Fibroblast of the aortic adventitia (primary cell): Measurements from ENCODE around the gene ACP7. TPM values are rescaled to one million over a fixed set of nuclear protein-coding genes. Genes with fewer than 3 reads are reported as not detected.
A peak's percentile ranks its signal among the peaks of the same experiment; 100 is the strongest.

Experiments used
- DNase-seq: peaks from one replicate; pipeline ENCODE4 v3.0.0-alpha.2; 2010; ENCODE audit warnings: low read depth
- H3K4me3 ChIP-seq: 2 replicates; pipeline ENCODE4 v1.5.1; 2011; ENCODE audit warnings: low read depth, mild to moderate bottlenecking, control low read depth, low read length, moderate library complexity
- CTCF ChIP-seq: IDR thresholded peaks from 2 replicates; pipeline ENCODE4 v1.5.1; 2011; ENCODE audit warnings: mild to moderate bottlenecking, low read length, control low read depth, inconsistent platforms; ENCODE audit not compliant: insufficient read depth
- total RNA-seq: library from RNA; depleted of rRNA; stranded (reverse); fragments of >200 nt; gene quantifications from 2 replicates; pipeline ENCODE4 v1.2.3, GENCODE V29; 2012; ENCODE audit warnings: low replicate concordance

Gene ACP7
- total RNA-seq, 1 donor, result 0.45 TPM

- peak within 1 kb of the TSS; percentile 86 for H3K4me3 ChIP-seq
- no peak for TF ChIP-seq CTCF
- DNase-seq, result peak; percentile 96
These were observed 41.6 kb downstream of the ACP7 start, which contains the start of gene PAK4 for GRCh38 chr19:39125554-39126311. Gene PAK4, plus strand, starts transcription at chr19:39125786. Its CDS starts 43,768 bp downstream, at chr19:39169554.

- no peak for TF ChIP-seq CTCF
- DNase-seq, result peak; percentile 54
- H3K4me3 ChIP-seq, result peak overlapping the region; percentile 86
These were observed 42.4 kb downstream of the ACP7 start for GRCh38 chr19:39126312-39127187.

GRCh38 chr19:39127812-39128515 lies 43.8 kb downstream of the ACP7 start:
- no peak for DNase-seq
- peak overlapping the region; percentile 86 for H3K4me3 ChIP-seq
- TF ChIP-seq CTCF, result no peak

GRCh38 chr19:39128516-39129079 lies 44.4 kb downstream of the ACP7 start:
- TF ChIP-seq CTCF, result peak; percentile 31
- DNase-seq, result peak; percentile 67
- no peak overlapping the region for H3K4me3 ChIP-seq

- no peak overlapping the region for H3K4me3 ChIP-seq
- no peak for DNase-seq
- no peak for TF ChIP-seq CTCF
These were observed 44.9 kb downstream of the ACP7 start for GRCh38 chr19:39129116-39129515.
